ENCODE data around the gene LMO2.
A peak's percentile ranks its signal among the peaks of the same experiment; 100 is the strongest.

Gene LMO2

GRCh38 chr11:33913991-33914390, 22.1 kb upstream of the LMO2 start:
- DNase-seq: no peak

DNA sequence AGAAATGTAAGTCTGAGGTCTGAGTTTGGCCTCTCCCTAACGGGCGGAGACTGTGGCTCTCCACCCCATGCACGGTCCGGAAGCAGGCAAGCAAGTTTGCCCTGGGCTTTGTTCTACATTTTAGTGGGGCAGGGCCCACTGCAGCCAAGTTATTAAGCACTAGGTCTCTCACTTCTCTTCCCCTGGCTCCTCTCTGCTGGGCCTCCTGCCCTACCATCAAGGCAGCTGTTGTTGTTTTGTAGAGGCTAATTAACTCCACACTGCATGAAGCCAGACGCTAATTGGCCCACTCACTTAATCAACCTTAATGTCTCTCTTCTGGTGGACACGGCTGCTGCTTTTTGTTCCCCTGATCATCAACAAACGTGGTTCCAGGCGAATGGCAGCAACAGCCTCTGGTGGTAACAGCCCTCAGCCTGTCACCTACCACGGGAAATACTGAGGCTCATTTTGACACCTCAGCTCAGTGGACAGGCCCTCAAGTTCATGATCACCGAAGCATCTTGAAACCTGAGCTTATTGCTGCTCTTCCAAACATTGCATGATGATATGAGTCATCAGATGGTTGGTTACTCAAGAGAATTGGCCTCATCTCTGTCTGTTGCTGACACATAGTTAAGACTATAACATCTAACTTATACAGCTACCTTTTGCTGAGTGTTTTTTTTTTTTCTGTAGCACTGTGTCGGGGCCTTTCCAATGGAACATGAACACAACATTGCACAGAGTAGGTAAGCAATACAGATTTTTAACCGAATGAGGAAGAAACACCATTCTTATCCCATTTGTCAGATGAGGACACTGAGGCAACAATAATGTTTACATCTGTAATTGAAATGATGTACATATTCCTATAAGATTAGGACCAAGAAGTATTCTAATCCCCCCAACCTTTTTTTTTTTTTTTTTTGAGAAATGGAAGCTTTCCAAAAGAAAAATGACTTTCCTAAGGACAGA, 20.8 kb upstream of the LMO2 start:
- DNase-seq: peak; percentile 93

DNA sequence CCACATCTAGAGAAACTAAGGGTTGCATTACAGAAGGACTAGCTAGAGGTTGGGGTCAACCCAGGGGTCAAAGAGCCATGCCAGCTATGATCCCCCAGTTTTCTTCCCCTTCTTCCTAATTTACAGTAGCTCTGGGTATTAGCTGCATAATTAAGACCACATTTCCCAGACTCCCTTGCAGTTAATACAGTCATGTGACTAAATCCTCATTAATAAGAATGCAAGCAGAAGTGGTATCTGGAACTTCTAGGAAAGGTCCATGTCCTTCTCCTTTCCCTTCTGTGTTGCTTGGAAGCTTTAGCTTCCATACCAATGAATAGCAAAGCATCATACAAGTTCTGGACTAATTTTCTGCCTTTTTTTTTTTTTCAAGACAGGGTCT, 19.1 kb upstream of the LMO2 start:
- DNase-seq: no peak

DNA sequence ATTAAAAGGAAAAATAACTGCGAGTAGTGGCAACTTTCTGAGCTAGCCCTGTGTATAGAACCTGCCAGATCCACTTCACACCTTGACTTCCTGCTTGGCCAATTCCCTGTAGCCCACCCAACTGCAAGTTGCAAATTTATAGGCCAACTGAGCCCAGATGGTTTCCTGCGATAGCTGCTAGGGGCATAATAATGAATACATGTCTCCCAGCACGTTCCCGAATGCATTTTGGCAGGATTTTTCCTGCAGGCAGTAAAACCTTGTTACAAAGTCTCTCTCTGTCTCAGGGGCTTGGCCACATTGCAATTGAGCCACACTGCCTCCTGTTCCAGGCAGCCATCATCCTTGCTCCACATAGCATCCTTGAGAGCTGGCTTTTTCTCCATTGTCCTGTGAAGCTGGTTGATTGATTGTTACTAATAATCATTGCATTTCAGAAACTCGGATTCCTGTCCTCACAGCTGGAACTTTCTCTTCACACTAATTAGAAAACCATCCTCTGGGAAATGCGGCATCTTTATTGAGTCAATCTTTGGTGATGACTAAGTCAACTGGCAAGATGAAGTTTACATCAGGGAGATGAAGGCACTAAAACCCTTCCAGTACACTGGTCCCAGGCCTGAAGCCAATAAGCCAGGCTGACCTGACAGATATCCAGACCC, 18.6 kb upstream of the LMO2 start:
- DNase-seq: peak; percentile 68

GRCh38 chr11:33909552-33909951, 17.7 kb upstream of the LMO2 start:
- DNase-seq: no peak

GRCh38 chr11:33909150-33909549, 17.3 kb upstream of the LMO2 start:
- no peak for DNase-seq

- DNase-seq: no peak
These were observed 15.5 kb upstream of the LMO2 start for GRCh38 chr11:33907421-33907820.

DNA sequence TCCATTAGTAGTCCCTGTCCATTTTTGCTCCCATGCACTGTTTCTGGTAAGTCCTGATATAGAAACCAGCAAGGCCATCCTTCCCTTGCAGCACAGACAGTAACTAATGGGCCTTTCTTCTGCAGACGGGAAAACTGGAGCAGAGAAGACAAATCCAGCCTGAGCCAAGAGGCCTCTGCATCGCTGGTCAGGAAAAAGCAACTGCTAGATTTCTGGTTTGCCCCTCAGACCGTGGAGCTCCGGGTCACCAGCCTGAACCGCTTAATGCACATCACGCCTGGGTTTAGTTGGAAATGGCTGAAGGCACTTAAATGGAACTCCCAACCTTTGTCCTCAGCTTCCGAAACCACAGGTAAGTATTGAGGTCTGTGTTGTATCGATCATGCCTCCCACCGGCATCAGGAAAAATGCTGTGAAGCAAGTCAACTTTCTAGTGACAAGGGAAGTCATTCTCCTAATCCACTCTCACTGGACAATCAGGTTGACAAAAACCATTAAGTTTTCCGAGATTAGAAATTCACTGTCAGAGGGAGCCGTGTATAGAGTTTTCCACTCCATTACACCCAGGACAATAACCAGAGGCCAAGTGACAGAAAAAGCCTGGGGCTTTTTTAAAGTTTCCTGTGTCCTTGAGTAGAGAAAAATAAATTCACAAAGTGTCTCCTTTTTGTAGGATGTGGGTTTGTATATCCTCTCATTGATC, 14.8 kb upstream of the LMO2 start:
- DNase-seq: no peak

DNA sequence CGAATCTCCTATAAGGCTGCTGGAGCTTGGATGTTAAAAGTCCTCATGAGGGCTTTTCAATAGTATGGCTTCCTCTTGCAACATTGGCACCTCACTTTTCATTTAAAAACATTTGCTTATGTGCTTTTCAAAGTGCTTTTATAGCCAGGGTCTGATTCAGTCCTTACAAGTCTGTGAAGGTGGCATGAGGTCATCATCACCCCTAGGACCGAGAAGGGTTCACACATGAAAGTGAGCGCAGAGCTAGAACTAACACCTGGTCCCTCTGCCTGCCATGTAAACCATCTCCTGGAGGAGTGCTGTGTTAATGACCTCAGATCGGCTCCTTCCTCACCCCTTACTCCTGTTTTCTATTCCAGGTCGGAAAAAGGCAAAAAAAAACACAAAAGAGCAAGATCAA, 12.2 kb upstream of the LMO2 start:
- no peak for DNase-seq

GRCh38 chr11:33900159-33900840, 8.4 kb upstream of the LMO2 start:
- DNase-seq: no peak

DNA sequence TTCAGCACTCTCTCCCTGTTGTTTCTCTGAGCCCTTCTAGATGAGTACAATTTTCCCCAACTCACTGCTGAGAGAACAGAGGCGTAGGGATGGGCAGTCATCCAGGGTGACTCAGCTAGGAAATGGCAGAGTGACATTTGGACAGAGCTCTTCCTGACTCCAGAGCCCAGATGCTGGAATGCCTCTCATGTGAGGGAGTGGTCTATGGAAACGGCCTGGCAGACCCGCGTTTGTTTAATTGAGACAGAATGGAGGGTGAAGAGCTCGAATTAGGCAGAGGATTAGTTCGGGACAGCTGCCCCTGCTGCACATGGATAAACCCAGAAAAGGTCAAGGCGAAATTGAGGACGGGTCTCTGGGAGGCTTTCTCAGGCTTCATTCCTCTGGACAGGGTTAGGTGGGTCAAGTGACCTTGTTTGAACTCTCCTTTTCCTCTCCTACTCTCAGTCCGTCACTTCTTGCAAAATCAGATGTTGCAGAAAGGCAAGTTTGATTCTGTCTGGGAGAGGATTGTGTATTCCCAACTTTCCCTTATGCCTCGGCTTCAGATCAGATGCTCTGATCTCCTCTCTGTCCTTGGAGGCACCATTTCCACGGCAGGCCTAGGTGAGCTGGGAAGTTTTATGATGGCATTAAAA, 7.6 kb upstream of the LMO2 start:
- peak; percentile 83 for DNase-seq

DNA sequence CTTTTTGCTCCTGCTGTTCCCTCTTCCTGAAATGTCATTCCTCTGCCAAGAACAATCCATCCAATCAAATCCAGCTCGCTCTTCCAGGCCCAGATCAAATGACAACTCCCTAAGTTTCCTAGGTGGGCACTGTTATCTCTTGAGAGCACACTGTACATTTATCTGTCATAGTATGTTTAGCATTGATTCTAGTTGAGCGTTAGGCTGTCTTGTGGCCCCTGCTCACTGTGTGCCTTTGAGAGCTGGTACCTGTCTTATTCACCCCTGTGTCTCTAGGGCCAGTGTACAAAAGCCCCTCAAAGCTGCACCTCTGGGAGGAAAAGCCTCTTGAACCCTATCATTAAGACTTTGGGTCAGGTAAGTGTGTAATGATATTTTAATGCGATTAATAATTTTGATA, 7.1 kb upstream of the LMO2 start:
- DNase-seq: no peak

DNA sequence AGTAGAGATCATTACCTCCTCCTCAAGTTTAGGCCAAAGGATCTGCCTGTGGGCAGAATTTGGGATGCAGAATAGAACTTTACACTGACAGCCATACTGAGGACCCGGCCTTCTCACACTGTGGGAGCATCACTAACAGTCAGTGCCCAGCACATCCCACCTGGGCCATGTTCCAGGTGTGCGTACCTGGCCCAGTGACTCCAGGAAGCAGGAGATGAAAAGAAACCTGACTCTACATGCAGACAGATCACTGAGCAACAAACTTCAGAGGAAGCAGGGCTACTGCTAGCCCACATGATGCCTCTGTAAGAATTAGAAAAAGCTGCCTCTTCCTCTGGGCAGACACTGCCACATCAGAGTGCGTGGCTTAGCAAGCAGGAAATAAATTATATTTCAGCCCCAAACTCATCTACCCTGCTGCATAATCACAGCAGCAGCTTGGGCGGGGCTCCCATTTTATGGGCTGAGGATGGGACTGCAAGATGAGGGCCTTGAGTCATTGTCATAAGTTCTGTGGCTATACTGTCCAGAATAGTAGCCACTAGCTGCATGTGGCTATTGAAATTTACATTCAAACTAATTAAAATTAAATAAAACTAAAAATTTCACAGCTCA, 6.0 kb upstream of the LMO2 start:
- DNase-seq: no peak

- no peak for DNase-seq
These were observed 5.0 kb upstream of the LMO2 start for GRCh38 chr11:33896911-33897310.

DNA sequence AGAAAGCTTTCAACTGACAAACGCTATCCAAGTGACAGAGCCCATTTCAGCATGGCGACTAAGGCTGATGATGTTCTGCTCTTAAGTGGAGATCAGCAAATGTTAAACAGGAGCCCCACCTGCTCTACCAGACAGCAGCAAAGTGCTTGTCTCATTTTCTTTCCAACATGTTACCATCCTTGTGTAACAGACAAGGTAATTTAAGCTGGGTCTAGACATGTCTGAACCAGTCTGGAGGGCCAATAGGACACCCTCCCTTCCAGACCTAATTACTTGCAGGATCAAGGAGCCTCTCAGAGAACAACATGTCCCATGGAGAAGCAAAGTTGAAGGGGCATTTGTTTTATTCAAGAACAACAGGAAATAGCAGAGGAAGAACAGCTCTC, 3.9 kb upstream of the LMO2 start:
- DNase-seq: no peak

DNA sequence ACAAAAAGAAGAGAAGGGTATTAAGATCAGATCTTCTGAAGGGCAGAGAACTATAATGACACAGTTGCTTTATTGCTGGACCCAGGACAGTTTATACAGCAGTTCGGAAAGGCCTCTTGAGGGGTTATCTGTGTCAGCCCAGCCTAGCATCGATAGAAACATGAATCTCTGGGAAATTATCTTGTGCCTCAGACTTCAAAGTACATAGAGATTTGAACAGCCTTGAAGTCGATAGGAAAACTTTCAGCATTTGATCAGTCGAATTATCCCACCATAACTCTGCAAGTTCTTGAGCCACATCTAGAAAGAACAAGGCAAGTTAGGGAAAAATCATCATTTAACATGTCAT, 2.5 kb upstream of the LMO2 start:
- no peak for DNase-seq

DNA sequence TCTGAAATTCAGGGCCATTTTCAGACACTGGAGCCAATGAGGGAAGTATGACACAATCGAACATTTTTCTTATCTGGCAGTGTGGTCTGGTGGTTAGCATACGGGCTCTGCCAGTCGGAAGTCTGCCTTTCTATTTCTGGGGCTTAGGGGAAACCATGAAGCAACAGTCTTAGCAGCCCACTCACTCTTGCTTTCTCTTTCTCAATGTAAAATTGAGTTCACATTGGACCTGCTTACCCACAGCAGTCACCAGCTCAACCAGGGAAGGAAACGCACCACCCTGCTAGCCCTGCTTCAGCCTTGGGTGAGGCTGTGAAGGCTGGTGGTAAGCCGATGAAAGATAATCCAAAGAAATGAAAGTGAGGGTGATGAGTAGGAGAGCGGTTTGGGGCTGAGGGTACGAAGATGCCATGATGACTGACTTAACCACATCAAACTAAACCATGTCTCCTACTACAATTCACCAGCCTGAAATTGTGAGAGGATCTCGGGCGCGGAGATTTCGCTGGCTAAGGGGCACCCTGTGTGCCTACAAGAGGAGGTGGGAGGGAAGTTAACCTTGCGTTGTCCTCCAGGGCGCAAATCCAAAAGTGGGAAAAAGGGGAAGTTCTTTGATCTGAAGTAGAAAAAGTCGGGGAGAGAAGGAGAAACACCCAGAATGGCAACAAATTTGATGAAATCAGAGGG, 2.0 kb upstream of the LMO2 start:
- no peak for DNase-seq

DNA sequence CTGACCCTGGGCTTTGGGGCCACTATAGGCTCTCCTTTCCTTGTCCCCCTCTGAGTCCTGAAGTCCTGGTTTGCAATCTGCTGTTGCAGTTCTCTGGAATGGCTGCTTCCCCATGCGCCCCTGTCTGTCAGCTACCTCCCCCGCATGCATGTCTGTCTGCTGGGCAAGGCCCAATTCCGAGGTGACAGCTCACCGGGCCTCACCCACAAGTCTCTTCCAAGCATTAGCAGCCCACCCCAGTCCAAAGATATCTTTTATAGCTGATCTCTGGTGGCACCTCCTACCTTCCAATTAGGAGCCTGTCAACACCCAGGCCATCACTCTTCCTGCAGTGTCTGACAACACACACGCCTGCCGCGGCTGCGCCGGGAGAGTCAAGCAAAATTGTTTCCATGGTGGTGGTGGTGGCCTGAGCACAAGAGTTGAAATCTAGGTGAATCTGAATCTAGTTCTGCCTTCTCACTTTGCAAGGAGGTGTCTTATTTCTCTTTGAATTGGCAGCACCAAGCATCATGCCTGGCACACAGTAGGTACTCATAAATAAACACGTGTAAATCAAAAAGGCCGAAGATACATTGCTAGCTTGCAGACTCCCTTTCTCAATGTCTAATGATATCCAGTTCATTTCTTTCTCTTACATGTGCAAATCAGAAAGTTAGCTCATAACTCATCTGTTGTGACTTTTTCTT, 1.2 kb upstream of the LMO2 start:
- no peak for DNase-seq

- no peak for DNase-seq
These were observed 2.0 kb downstream of the LMO2 start for GRCh38 chr11:33889821-33890378.

DNA sequence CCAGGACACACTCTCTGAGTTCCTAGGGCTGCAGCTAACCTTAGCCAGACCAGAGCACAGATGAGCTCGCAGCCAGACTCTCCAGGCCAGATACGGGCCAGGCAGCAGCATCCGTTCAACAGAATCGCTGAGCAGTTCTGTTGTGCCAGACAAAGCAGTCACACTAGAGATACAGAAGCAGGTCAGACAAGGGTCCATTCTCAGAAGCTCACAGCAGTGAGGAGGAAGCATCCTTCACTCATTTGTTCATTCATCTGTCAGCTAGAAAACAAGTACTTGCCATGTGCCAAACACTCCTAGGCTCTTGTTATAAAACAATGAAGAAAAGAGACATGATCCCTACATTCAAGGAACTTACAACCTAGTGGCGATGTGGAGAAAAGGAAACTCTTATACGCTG, 2.6 kb downstream of the LMO2 start:
- DNase-seq: no peak

DNA sequence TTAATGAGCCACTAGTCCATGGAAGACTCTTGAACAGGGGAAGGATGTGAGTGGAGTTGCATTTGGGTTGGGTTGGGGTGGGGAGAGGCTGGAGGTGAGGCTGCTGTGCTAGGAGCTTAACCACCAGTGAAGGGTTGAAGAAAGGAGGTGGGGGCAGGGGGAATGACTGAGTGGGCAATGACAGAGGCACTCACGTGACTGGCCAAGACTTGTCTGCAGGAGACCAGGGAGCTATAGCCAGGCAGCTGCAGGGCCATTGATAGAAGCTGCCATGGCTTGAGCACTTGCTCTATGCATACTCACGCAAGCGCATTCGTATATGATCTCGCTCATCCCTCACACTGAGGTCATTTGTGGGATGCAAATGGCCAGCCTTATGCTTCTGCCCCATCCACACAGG, 4.0 kb downstream of the LMO2 start:
- no peak for DNase-seq
